Measurements from ENCODE around the gene LGALS3BP. TPM values are rescaled to one million over a fixed set of nuclear protein-coding genes. Genes with fewer than 3 reads are reported as not detected.

Gene LGALS3BP
- total and polyA plus RNA-seq, 2 of the 13 experiments (the other 11 are each of a cell fraction or from before 2014, with no cell fraction given), result 137 to 332 TPM

- 0 out of 2 replicates have a peak, but pooled peaks have one; percentile 31 for TF ChIP-seq SALL1 (CRISPR knock-in tag; IDR thresholded peaks at IDR 0.05)
- no peak for TF ChIP-seq DPF2 (CRISPR knock-in tag; IDR thresholded peaks at IDR 0.05; ENCODE audit: borderline replicate concordance, low read depth)
- TF ChIP-seq PRDM15 (CRISPR knock-in tag; IDR thresholded peaks at IDR 0.05), result 0 out of 2 replicates have a peak, but pooled peaks have one; percentile 3
- peak; percentile 45; the same call in 1 of the 2 replicates for TF ChIP-seq YEATS4 (CRISPR knock-in tag; IDR thresholded peaks at IDR 0.05; ENCODE audit: borderline replicate concordance)
- TF ChIP-seq TAF1 (CRISPR knock-in tag; IDR thresholded peaks at IDR 0.05), result 0 out of 2 replicates have a peak, but pooled peaks have one; percentile 0
- TF ChIP-seq HOXA5 (CRISPR knock-in tag; IDR thresholded peaks at IDR 0.05), result peak; percentile 21; the same call in 1 of the 2 replicates
- TF ChIP-seq, protein P1, sequence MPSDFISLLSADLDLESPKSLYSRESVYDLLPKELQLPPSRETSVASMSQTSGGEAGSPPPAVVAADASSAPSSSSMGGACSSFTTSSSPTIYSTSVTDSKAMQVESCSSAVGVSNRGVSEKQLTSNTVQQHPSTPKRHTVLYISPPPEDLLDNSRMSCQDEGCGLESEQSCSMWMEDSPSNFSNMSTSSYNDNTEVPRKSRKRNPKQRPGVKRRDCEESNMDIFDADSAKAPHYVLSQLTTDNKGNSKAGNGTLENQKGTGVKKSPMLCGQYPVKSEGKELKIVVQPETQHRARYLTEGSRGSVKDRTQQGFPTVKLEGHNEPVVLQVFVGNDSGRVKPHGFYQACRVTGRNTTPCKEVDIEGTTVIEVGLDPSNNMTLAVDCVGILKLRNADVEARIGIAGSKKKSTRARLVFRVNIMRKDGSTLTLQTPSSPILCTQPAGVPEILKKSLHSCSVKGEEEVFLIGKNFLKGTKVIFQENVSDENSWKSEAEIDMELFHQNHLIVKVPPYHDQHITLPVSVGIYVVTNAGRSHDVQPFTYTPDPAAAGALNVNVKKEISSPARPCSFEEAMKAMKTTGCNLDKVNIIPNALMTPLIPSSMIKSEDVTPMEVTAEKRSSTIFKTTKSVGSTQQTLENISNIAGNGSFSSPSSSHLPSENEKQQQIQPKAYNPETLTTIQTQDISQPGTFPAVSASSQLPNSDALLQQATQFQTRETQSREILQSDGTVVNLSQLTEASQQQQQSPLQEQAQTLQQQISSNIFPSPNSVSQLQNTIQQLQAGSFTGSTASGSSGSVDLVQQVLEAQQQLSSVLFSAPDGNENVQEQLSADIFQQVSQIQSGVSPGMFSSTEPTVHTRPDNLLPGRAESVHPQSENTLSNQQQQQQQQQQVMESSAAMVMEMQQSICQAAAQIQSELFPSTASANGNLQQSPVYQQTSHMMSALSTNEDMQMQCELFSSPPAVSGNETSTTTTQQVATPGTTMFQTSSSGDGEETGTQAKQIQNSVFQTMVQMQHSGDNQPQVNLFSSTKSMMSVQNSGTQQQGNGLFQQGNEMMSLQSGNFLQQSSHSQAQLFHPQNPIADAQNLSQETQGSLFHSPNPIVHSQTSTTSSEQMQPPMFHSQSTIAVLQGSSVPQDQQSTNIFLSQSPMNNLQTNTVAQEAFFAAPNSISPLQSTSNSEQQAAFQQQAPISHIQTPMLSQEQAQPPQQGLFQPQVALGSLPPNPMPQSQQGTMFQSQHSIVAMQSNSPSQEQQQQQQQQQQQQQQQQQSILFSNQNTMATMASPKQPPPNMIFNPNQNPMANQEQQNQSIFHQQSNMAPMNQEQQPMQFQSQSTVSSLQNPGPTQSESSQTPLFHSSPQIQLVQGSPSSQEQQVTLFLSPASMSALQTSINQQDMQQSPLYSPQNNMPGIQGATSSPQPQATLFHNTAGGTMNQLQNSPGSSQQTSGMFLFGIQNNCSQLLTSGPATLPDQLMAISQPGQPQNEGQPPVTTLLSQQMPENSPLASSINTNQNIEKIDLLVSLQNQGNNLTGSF (CRISPR knock-in tag; IDR thresholded peaks at IDR 0.05), result peak; percentile 87
- 0 out of 2 replicates have a peak, but pooled peaks have one; percentile 42 for TF ChIP-seq TMF1 (CRISPR knock-in tag; IDR thresholded peaks at IDR 0.05; ENCODE audit: low read depth)
- TF ChIP-seq ERF (CRISPR knock-in tag; IDR thresholded peaks at IDR 0.05), result 0 out of 2 replicates have a peak, but pooled peaks have one; percentile 2
- TF ChIP-seq ZNF232 (CRISPR knock-in tag; IDR thresholded peaks at IDR 0.05; ENCODE audit: borderline replicate concordance), result peak; percentile 16; the same call in 1 of the 2 replicates
- peak; percentile 27; the same call in 1 of the 2 replicates for TF ChIP-seq TFDP1 (CRISPR knock-in tag; IDR thresholded peaks at IDR 0.05; ENCODE audit: borderline replicate concordance)
- no peak; the same call in 1 of the 2 replicates for TF ChIP-seq KDM2A (CRISPR knock-in tag; IDR thresholded peaks at IDR 0.05; ENCODE audit: borderline replicate concordance, low read depth)
These were observed 55.1 kb downstream of the LGALS3BP start (continued) for GRCh38 chr17:78924481-78925151.

Data from HepG2 (cell line).